ENCODE results near the gene AOC3.

AOC3 gene, protein sequence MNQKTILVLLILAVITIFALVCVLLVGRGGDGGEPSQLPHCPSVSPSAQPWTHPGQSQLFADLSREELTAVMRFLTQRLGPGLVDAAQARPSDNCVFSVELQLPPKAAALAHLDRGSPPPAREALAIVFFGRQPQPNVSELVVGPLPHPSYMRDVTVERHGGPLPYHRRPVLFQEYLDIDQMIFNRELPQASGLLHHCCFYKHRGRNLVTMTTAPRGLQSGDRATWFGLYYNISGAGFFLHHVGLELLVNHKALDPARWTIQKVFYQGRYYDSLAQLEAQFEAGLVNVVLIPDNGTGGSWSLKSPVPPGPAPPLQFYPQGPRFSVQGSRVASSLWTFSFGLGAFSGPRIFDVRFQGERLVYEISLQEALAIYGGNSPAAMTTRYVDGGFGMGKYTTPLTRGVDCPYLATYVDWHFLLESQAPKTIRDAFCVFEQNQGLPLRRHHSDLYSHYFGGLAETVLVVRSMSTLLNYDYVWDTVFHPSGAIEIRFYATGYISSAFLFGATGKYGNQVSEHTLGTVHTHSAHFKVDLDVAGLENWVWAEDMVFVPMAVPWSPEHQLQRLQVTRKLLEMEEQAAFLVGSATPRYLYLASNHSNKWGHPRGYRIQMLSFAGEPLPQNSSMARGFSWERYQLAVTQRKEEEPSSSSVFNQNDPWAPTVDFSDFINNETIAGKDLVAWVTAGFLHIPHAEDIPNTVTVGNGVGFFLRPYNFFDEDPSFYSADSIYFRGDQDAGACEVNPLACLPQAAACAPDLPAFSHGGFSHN

DNA sequence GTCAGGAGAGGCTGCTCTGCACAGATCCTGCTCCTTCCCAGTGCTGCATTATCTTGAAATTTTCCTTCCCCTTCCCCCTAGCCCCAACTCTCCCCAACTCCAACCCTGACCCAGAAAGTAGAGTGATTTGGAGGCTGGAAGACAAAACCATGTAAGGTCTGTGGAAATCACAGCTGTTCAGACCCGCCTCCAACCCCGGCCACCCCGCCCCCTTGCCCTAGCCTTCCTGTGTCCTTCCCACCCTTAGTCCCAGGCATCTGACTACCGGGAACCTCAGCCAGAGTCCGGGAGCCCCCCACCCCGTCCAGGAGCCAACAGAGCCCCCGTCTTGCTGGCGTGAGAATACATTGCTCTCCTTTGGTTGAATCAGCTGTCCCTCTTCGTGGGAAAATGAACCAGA is at the start of gene AOC3:
AOC3 (plus strand) TSS at position 246 of the 400 bp plus-strand sequence; CDS start at position 391, 145 bp downstream.
- no peak within 1 kb of the TSS for H3K27ac ChIP-seq (ENCODE audit: poor library complexity, severe bottlenecking)
- TF ChIP-seq, protein P1, sequence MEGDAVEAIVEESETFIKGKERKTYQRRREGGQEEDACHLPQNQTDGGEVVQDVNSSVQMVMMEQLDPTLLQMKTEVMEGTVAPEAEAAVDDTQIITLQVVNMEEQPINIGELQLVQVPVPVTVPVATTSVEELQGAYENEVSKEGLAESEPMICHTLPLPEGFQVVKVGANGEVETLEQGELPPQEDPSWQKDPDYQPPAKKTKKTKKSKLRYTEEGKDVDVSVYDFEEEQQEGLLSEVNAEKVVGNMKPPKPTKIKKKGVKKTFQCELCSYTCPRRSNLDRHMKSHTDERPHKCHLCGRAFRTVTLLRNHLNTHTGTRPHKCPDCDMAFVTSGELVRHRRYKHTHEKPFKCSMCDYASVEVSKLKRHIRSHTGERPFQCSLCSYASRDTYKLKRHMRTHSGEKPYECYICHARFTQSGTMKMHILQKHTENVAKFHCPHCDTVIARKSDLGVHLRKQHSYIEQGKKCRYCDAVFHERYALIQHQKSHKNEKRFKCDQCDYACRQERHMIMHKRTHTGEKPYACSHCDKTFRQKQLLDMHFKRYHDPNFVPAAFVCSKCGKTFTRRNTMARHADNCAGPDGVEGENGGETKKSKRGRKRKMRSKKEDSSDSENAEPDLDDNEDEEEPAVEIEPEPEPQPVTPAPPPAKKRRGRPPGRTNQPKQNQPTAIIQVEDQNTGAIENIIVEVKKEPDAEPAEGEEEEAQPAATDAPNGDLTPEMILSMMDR (IDR thresholded peaks at IDR 0.05; ENCODE audit: poor library complexity, severe bottlenecking) = no peak
- DNase-seq (ENCODE audit: low spot score) = no peak
- no peaks in the 10 kb centered on the region for H3K4me1 ChIP-seq (ENCODE audit: insufficient read depth, poor library complexity, severe bottlenecking)
- H3K27me3 ChIP-seq (ENCODE audit: insufficient read depth, poor library complexity, severe bottlenecking) = no peaks in the 10 kb centered on the region
- ATAC-seq (ENCODE audit: low read depth) = no peak
- H3K4me3 ChIP-seq (ENCODE audit: severe bottlenecking) = no peak within 1 kb of the TSS
- no peaks in the 10 kb centered on the region for H3K36me3 ChIP-seq (ENCODE audit: low read depth)
- H3K9me3 ChIP-seq (ENCODE audit: severe bottlenecking) = no peaks in the 10 kb centered on the region

DNA sequence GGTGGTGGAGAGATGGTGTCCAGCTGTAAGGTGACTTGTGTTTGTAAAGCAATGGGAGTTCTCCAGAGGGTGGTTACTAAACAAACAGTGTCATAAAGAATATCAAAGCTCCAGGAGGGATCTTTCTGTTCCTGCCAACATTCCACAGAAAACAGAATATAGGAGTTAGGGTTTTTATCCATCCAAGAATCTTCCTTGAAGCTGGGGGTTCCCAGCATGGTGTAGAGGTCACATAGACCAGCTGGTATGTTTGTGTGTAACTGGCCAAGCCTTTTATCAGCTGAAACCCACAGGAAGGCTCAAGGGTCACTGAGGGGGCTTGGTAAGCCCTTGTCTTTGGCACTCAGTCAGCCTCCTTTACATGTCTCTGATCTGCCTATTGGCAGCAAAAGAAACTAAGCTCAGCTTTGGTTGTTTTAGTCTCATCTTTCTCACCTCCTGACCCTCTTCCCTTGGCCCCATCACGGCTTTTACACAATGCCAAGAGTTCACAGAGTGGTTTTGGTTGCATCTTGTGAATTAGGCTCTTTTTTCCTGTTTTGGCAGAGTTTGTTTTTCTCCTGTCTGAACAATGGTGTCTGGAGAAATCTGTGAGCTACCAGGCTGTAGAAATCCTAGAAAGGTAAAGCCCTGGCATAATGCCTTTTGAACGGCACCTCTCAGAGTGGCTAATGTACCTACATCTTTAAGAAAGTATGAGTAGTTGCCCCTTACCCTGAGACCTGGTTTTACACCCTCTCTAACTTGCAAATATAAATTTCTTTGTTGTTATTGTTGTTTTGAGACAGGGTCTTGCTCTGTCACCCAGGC is 47.7 kb upstream of the AOC3 start:
- DNase-seq (ENCODE audit: low spot score) (no peak), ATAC-seq (ENCODE audit: low read depth) (no peak)
- Histone ChIP-seq H3K27ac (ENCODE audit: poor library complexity, severe bottlenecking) (no peak overlapping the region), H3K9me3 (ENCODE audit: severe bottlenecking) (no peaks in the 10 kb centered on the region), H3K4me3 (ENCODE audit: severe bottlenecking) (no peak overlapping the region), H3K4me1 (ENCODE audit: insufficient read depth, poor library complexity, severe bottlenecking) (no peaks in the 10 kb centered on the region), H3K36me3 (ENCODE audit: low read depth) (no peaks in the 10 kb centered on the region), H3K27me3 (ENCODE audit: insufficient read depth, poor library complexity, severe bottlenecking) (no peaks in the 10 kb centered on the region)
- TF ChIP-seq, protein P1 (IDR thresholded peaks at IDR 0.05; ENCODE audit: poor library complexity, severe bottlenecking) = no peak

DNA sequence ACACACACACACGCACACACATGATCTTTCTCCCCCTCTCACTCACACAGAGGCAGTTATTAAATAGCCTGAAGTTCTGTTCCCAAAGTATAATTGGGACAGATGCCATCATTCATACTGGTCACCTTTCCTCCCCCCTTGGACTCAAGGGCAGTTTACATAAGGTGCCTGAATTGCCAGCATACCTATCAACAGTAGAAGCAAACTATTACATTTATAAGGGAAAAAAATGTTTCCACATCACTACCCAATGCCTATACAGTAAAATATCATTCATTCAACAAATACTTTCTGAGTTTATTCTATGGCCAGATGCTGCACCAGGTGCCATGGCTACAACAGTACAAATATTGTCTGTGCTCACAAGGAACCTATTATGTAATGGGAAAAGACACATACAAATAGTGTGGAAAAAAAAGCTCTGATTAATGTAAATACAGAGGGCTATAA is 46.1 kb upstream of the AOC3 start:
- ATAC-seq (ENCODE audit: low read depth) (no peak), DNase-seq (ENCODE audit: low spot score) (no peak)
- Histone ChIP-seq H3K9me3 (ENCODE audit: severe bottlenecking) (no peaks in the 10 kb centered on the region), H3K36me3 (ENCODE audit: low read depth) (peaks cover 5% of the 10 kb centered on the region), H3K27me3 (ENCODE audit: insufficient read depth, poor library complexity, severe bottlenecking) (no peaks in the 10 kb centered on the region), H3K27ac (ENCODE audit: poor library complexity, severe bottlenecking) (no peak overlapping the region), H3K4me1 (ENCODE audit: insufficient read depth, poor library complexity, severe bottlenecking) (no peaks in the 10 kb centered on the region), H3K4me3 (ENCODE audit: severe bottlenecking) (no peak overlapping the region)
- TF ChIP-seq, protein P1 (IDR thresholded peaks at IDR 0.05; ENCODE audit: poor library complexity, severe bottlenecking) = no peak

DNA sequence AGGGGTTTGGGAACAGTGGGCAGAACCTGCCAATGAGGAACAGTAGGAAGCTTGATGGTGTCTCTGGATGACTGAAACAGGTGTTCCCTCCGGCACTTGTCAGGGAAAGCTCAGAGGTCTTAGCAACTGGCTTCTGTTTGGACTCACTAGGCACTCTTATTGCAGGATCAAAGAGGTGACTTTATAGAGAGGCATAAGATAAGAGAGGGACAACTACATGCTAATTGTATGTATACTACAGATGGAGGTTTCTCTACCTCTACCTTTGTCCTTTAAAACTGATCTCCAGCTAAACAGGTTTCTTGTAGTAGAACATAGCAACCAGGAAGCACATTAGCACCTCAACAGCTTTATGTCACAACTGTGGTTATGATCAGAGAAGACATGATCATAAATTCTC is 44.8 kb upstream of the AOC3 start:
- no peak for ATAC-seq (ENCODE audit: low read depth)

More for the DNA sequence above, 44.8 kb upstream of the AOC3 start:
- H3K9me3 ChIP-seq (ENCODE audit: severe bottlenecking) = no peaks in the 10 kb centered on the region
- peaks cover 18% of the 10 kb centered on the region for H3K36me3 ChIP-seq (ENCODE audit: low read depth)
- no peak for DNase-seq (ENCODE audit: low spot score)
- no peaks in the 10 kb centered on the region for H3K27me3 ChIP-seq (ENCODE audit: insufficient read depth, poor library complexity, severe bottlenecking)
- TF ChIP-seq, protein P1 (IDR thresholded peaks at IDR 0.05; ENCODE audit: poor library complexity, severe bottlenecking) = no peak
- no peak overlapping the region for H3K4me3 ChIP-seq (ENCODE audit: severe bottlenecking)
- H3K4me1 ChIP-seq (ENCODE audit: insufficient read depth, poor library complexity, severe bottlenecking) = no peaks in the 10 kb centered on the region
- no peak overlapping the region for H3K27ac ChIP-seq (ENCODE audit: poor library complexity, severe bottlenecking)

Measured in RWPE2 (cell line).